ENCODE data around the gene CBFA2T2. TPM values are rescaled to one million over a fixed set of nuclear protein-coding genes. Genes with fewer than 3 reads are reported as not detected.
"Not testable (repeated sequence)": the region's sequence is repeated elsewhere in the genome, so short reads cannot be mapped to it uniquely, and the experiment has no call there.

The CBFA2T2 gene
- polyA plus RNA-seq, 5 donors: 34.1 to 48.8 (median 40.5) TPM

DNA sequence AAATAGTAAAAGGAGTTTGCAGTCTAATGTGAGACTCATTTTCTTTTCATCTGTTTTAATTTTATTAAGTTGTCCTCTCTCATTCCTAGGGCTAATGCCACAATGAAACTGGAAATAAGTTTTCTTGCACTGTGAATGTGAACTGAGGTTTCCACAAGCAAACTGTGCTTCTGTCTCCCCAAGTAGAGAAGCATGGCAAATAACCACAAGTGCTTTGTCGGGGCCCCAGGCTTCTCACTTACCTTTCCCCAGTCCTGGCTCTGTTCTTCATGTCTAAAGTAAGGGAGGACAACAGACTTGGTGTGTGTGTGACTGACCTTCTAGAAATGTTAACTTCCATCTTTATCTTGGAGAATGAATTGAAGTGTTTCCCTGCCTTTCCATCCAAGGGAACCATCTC lies 80.8 kb downstream of the CBFA2T2 start:
- DNase-seq: no peak

- DNase-seq: not testable (repeated sequence)
Measured at GRCh38 chr20:33573268-33573667, 83.4 kb downstream of the CBFA2T2 start.

DNA sequence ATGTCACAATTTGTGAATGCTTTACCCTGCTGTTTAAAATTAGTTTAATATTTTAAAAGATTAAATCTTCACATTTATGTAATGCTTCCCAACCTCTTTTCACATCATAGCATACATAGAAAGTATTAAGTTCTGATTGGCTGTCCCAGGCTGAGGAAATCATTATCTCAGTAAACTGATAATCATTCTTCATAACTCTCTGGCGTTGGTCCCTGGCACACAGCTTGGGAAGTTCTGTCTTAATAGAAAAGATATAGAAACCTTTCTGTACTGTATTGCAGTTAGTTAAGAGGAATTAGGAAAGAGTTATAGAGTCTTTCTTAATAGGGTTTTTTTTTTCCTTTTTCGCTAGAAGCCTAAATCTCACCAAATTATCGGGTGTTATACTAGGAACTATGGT lies 85.4 kb downstream of the CBFA2T2 start:
- DNase-seq: peak; percentile 69 to 73

- peak; percentile 81 to 90 for DNase-seq
Measured at GRCh38 chr20:33576432-33577125, 86.7 kb downstream of the CBFA2T2 start.

DNA sequence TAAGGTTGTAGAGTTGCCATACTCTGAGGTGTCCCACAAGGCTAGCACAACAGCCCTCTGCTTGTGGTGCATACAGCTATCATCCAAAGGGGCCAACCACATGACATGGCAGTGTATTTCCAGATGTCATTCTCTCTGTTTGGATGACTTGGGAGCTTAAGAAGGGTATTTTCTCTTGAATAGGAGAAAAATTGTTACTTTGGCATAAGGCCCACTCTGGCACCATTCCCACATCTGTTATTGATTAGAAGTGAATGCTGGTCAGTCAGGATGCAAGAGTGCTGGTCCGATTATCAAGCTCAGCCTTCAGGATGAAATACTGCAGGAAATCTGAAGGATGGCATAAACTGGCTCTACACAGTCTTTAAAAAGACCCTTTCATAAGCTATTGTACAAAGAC lies 88.6 kb downstream of the CBFA2T2 start:
- no peak for DNase-seq

- DNase-seq: no peak
Measured at GRCh38 chr20:33583143-33583542, 93.2 kb downstream of the CBFA2T2 start.

DNA sequence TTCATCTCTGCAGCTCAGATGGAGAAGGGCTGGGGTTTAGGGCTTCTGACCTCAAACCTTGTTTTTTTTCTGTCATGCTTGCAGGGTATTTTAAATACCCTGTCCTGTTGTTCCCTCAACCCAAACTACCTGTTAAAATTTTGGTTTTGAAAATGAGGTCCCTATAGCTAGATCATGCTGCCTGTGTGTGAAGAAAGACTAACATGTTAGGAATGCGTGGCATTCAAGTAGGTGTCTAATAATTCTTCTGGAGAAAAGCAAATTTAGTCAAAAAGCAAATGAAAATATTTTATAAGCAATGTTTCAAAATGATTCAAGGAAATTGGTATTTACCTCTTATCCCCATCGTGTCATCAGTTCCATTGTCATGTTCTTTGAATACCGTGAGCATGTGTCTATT lies 95.1 kb downstream of the CBFA2T2 start:
- DNase-seq: no peak

DNA sequence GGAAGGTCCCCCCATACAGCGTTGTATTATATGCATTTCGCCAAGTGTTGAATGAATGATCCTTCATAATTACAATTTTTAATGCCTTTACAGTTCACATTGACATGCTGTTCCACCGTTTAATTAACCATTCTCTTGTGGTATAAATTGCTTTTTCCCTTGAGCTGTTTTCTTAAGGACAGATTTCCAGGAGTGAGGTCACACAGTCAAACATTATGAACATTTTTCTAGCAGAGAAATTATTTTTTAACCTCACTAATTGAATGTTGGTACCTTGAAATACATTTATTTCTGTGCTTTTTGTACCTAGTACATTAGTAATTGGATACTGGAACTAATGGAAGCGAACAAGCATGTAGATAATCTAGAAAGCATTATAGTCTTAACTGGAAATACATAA lies 95.5 kb downstream of the CBFA2T2 start:
- DNase-seq: no peak

DNA sequence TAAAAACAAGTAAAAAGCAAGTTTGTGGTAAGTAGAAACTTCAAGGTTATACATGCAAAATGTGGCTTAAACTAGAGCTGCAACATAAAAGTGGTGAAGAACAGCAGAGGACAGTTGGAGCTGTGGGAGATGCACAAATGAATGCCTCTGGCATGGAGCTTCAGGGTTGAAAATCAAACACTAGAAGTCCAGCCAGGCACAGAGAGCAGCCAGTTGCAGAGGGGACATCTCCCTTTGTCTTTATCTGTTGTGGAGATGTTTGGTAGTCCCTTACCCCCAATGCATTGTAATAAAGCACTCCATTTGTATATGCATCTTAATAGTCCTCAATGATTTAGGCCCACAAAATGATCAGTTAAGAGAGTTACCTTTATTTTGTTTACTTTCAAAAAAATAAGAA lies 99.2 kb downstream of the CBFA2T2 start:
- DNase-seq: no peak

- DNase-seq: not testable (repeated sequence)
Measured at GRCh38 chr20:33591901-33592300, 102.0 kb downstream of the CBFA2T2 start.

- DNase-seq: no peak
Measured at GRCh38 chr20:33594743-33595142, 104.8 kb downstream of the CBFA2T2 start.

- no peak for DNase-seq
Measured at GRCh38 chr20:33600414-33600813, 110.5 kb downstream of the CBFA2T2 start.

DNA sequence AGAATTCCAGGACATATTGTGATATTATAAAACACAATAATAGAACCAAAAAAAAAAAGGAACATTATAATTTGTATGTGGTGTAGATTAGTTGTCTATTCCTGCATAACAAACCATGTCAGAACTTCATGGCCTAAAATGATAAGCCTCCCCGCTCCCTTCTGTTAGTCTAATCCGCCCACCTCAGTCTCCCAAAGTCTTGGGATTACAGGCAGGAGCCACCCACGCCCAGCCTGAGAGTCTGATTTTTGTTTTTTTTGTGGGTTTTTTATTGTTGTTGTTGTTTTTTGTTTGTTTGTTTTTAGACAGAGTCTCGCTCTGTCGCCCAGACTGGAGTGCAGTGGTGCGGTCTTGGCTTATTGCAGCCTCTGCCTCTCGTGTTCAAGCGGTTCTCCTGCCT lies 111.1 kb downstream of the CBFA2T2 start:
- no peak for DNase-seq

DNA sequence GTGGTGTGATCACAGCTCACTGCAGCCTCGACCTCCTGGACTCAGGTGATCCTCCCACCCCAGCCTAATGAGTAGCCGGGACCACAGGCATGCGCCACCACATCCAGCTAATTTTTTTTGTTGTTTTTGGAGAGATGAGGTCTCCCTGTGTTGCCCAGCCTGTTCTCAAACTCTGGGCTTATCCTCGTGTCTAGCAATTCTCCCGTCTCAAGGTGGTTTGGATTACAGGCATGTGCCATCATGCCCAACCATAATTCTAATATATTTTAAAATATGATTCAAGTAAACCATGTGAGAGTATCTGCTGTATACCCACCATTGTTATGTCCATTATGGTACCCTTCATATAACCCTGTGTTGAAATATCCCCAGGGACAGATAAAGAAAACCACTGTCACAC lies 112.0 kb downstream of the CBFA2T2 start:
- DNase-seq: no peak

DNA sequence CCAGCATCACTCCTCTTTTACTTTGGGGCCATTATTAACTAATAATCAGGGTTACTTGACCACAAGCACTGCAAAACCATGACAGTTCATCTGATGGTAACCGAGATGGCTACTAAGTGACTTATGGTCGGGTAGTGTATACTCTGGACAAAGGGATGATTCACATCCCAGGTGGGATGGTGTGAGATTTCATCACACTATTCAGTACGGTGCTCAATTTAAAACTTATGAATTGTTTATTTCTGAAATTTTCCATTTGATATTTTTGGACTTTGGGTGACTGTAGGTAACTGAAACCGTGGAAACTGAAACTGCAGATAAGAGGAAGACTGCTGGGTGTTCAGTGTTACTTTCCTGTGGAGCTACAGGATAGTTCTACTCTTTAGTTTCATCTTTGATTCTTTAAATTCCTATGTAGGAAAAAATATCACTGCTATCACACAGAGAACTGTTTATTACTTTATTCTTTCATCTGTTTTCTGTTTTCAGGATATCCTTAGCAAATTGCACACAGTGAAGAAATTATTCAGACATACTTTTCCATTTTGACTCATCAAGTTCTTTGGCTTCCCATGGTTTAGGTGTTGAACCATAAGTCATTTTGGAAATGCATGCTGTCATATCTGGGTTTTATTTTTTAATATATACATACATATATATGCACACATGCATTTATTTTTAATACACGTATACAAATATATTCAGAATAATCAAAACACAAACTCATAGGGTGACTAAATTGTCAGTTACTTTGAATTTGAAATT lies 113.1 kb downstream of the CBFA2T2 start:
- DNase-seq: no peak

- no peak for DNase-seq
Measured at GRCh38 chr20:33604084-33604990, 114.4 kb downstream of the CBFA2T2 start.

GRCh38 chr20:33604991-33605370 lies 115.1 kb downstream of the CBFA2T2 start:
- DNase-seq: no peak

- DNase-seq: no peak
Measured at GRCh38 chr20:33606118-33606771, 116.3 kb downstream of the CBFA2T2 start.

DNA sequence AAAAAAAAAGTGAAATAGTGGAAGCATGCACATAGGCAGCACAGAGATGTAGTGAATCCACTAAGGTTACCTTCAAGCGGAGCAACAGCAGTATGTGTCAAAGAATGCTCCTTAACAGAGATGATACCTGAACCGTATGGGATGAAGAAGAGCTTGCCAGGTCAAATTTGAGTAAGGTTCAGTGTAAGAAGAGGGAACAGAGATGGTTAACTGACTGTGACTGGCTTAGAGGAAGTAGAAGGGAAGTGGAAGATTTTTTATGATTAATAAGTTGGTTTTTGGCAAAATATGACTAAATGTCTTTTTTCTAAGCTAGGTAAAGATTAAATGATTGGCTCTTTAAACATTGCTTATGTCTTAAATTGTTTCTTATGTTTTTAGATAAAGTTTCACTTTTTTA lies 119.6 kb downstream of the CBFA2T2 start:
- DNase-seq: no peak

DNA sequence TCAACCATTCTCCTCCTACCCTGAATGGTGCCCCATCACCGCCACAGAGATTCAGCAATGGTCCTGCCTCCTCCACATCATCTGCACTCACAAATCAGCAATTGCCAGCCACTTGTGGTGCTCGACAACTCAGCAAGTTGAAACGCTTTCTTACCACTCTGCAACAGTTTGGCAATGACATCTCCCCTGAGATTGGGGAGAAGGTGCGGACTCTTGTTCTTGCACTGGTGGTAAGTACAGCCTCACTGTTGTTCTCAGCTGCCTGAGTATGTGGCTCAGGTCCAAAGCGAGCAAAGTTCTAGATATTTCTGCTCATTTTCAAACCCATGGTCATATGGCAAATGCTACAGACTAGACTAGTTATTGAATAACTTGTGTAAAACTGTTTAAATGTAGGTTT lies 121.2 kb downstream of the CBFA2T2 start:
- no peak for DNase-seq

DNA sequence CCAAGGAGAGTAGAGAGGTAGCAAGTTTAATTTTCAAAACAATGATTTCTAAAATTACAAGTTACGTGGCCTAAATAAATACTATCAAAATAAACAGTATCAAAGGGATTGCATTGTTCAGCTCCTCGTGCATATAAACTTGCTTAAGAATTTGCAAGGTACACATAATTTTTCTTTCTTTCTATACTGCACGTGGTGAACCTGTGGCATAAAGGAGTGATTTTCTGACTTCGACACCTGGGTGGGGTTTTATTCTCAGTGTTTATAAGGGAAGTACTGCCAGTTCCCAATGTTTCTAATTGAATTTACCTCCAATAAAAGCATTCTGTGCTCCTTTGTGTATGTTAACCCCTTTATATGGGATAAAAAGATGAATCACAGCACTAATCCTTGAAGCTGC lies 122.1 kb downstream of the CBFA2T2 start:
- DNase-seq: no peak
